ENCODE results near the gene PIK3R1.
"Not testable (repeated sequence)": the region's sequence is repeated elsewhere in the genome, so short reads cannot be mapped to it uniquely, and the experiment has no call there.

PIK3R1 gene

GRCh38 chr5:68226546-68227073, 11.1 kb downstream of the PIK3R1 start:
- no peak for DNase-seq (ENCODE audit: low spot score)

DNA sequence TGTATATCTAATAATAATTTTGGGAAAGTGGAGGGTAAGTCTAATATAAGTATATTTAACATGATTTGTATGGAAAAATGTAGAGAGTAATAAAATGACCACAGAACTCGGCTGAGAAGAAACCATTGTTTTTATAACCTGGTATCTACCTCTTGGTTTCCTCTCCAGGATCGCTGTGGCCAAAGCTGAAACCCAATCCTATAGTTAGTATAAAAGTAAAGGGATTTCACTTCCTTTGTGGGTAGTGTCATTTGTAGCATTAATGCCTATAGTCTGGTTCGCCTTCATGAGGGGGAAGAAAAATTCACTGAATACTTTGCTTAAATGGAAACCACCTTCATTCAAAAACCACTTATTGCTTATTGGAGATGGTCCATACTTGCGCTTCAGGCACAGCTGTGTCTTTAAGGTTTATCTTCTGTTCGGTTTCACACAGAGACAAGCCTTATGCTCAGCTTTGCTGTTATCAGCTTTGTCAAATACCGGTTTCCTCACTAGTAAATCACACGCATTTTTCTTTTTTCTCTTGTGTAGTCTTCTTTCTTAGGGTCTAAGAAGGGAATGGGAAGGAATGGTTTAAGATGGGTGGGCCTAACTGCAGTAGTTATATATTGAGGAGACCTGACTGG, 12.1 kb downstream of the PIK3R1 start:
- DNase-seq (ENCODE audit: low spot score) = no peak

GRCh38 chr5:68229416-68229815, 13.9 kb downstream of the PIK3R1 start:
- DNase-seq (ENCODE audit: low spot score) = no peak

DNA sequence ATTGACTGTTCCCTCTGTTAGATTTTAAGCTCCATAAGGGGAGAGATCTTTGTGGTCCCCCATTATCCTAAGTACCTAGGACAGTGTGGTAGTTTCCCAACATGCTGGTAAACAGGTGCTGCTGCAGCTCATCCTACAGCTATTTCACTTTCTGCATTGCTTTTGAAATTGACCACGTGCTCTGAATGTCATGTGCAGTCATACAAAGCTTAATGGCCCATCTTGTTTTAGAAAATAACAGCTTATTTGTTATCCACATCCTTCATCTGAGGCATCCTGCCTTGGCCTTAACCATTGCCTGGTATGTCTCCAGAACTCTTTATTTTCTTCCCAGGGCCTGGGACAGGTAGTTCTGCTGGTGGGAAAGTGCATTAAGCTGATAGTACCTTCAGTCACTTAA, 14.7 kb downstream of the PIK3R1 start:
- no peak for DNase-seq (ENCODE audit: low spot score)

DNA sequence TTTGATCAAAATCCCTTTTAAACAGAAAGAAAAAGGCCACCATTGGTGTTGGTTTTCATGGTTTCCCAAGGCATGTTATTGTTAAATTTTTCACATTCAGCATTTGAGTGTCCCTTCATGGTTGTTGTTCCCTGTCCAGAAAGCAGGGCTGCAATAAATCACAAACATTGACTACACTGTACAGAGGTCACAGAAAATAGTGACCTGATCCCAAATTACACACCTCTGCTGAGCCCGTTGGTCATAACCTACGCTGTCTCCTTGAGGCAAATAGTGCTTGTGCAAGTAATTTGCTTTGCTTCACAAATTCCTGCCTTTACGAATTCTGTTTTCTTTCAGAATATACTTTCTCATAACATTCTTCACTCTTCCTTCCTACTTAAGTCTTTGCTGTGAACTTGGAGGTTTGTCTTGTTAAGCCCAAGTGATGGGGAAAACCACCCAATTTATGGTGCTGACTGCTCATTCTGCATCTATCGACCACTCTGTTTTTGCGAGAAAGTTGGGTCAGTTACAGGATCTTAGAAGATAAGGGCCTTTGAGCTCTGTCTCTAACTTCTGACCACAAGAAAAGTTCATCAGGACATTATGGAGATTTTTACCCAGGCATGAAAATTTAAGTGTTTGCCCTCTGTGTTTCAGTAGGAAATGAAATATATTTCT, 16.0 kb downstream of the PIK3R1 start:
- no peak for DNase-seq (ENCODE audit: low spot score)

DNA sequence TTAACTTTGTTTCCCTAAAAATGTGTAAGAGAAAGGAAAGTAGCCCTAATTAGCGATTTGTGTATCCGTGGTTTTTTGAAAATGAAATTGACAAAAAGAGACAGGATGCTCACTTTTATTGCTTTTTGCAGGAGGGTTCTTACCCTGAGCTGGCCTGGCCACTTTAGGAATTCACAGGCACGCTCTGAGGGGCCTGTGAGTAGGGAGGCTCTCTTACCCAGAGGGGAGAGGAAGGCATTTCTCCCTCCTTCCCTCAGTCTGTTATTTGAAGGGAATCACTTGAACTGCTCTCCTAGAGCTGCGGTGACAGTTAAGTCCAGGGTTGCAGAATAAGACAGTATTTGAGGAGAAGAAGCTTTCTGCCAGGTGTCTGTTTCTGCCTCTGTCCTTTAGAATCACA, 16.7 kb downstream of the PIK3R1 start:
- DNase-seq (ENCODE audit: low spot score) = no peak

- no peak for DNase-seq (ENCODE audit: low spot score)
Observed at GRCh38 chr5:68233075-68233474, 17.5 kb downstream of the PIK3R1 start.

- not testable (repeated sequence) for DNase-seq (ENCODE audit: low spot score)
Observed at GRCh38 chr5:68235229-68235628, 19.7 kb downstream of the PIK3R1 start.

GRCh38 chr5:68237715-68238114, 22.2 kb downstream of the PIK3R1 start:
- DNase-seq (ENCODE audit: low spot score) = no peak

DNA sequence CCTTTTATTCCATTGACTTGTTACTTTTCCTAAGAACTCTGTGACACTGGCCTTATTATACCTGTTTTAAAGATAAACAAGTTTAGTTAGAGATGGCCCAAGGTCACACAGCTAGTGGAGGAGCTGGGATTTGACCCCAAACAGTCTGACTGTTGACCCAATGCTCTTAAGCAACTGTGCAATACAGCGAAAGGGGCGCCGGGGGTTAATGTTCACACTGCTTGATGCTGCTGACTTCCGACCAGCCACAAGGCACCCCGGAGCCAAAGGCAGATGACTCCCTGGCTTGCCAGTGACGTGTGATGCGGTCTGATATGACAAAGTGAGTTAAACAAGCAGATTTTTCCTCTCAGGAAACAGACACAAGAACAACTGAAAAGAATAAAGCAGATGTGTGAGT, 23.9 kb downstream of the PIK3R1 start:
- DNase-seq (ENCODE audit: low spot score) = peak; percentile 23

DNA sequence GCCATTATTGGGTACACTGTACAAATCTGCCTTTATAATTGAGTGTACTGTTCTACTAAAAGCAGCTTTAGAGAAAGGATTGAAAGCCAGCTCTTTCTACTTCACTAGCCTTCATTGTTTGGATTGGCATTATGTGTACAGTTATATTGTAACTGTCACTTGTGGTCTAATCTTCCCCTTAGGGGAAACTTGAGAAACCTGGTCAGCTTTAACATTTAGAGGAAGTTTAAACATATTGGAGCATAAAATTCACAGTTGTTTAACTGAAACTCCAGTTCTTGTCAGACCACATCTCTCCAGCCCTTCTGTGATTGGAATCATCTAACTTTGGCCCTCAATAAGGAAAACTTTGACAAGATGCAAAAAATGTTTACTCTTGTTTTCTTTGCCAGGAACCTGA, 24.6 kb downstream of the PIK3R1 start:
- DNase-seq (ENCODE audit: low spot score) = peak; percentile 21

- no peak for DNase-seq (ENCODE audit: low spot score)
Observed at GRCh38 chr5:68240771-68241170, 25.2 kb downstream of the PIK3R1 start.

- no peak for DNase-seq (ENCODE audit: low spot score)
Observed at GRCh38 chr5:68242743-68243142, 27.2 kb downstream of the PIK3R1 start.

GRCh38 chr5:68243251-68243650, 27.7 kb downstream of the PIK3R1 start:
- no peak for DNase-seq (ENCODE audit: low spot score)

DNA sequence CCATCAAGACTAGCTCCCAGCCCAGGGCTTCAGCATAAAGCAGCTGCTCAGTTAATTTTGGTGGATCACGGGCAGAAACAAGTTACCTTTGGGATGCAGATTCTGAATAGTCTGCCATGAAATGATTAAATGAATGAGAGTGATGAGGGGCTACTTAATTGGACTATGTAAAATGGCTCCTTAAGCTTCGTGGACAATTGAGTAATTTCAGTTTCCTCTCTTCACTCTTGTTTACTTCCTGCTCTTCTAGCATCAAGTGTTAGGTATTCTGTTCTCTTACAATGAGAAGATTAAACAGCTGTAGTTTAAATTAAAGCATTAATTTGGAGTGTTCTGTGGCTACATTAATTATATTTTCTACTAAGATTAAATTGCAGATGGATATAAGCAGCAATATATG, 28.1 kb downstream of the PIK3R1 start:
- no peak for DNase-seq (ENCODE audit: low spot score)

DNA sequence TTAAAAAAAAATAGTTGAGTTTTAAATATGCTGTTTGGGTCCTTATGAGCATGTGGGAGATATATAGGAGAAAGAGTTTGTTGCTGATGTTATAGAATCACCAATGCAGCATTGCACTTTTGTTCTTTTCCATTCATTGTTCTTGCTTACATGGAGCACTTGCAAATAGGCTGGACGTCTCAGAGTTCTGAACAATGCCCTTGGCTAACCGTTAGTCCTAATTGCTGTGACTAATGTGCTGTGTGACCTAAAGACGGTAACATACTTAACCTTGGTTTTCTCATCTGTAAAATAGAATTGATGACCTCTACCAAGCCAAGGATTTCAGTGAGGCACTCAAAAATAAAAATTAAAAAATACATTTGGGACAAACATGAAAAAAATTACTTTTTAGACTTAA, 29.8 kb downstream of the PIK3R1 start:
- no peak for DNase-seq (ENCODE audit: low spot score)

GRCh38 chr5:68246802-68247201, 31.2 kb downstream of the PIK3R1 start:
- DNase-seq (ENCODE audit: low spot score) = no peak

GRCh38 chr5:68247627-68248026, 32.1 kb downstream of the PIK3R1 start:
- no peak for DNase-seq (ENCODE audit: low spot score)

GRCh38 chr5:68248896-68249295, 33.3 kb downstream of the PIK3R1 start:
- DNase-seq (ENCODE audit: low spot score) = no peak

DNA sequence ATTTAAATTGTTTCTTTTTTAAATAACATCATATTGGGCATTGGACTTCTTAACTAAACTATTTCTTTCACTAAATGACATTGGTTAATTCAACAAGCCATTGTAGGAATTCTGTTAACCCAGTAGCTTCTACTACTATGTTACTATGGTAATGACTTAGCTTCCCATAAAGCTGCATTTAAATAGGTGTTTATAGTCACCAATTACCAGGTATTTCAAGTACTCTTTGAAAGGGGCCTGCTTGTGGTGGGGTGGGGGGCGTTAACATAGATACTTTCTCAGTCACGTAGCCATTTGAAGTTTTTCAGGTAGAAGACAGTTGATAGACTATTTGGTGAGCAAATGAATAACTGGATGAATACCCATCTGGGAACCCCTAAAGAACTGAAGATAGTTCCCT, 34.0 kb downstream of the PIK3R1 start:
- no peak for DNase-seq (ENCODE audit: low spot score)

DNA sequence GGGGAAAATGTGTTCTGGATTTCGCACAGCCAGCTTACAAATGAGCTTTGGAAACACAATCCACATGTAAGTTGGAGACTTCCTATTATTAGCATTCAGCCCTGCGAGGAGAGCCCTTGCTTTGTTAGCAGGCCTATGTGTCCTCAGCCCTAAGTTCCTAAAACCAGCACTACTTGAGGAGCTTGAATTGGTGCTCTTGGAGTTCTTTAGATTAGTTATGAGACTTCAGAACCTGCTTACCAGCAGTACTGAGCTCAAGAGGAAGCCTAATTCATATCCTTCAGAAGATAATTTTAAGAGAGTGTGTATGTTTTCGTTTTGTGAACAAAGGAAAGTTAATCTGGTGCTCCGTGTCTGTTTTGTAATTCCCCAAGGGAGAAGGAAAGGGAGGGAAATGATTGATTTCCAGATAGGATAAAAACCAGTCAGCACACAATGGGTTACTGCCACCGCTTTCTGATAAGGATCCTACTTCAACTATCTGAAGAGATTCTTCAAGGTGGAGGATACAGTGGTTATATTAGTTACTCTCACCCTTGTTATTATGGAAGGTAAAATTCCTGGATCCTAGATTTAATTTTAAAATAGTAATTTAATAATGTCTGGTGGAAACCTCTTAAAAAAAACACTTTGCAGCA, 35.2 kb downstream of the PIK3R1 start:
- DNase-seq (ENCODE audit: low spot score) = no peak

GRCh38 chr5:68251386-68251785, 35.8 kb downstream of the PIK3R1 start:
- no peak for DNase-seq (ENCODE audit: low spot score)

GRCh38 chr5:68251804-68252522, 36.4 kb downstream of the PIK3R1 start:
- DNase-seq (ENCODE audit: low spot score) = no peak

Data from germinal center (tissue), 1 donor.